Stimulated activated CD8-positive, alpha-beta memory T cell treated with anti-CD3 and anti-CD28 coated beads, Interleukin-4, amount 100 ng/mL, for 1 hour (primary cell): ENCODE results near the gene ME2.
"Not testable (repeated sequence)": the region's sequence is repeated elsewhere in the genome, so short reads cannot be mapped to it uniquely, and the experiment has no call there.

Source experiments
- DNase-seq, 2 donors: peaks; one replicate each; pipeline ENCODE4 v3.0.0-alpha.2; 2020; ENCODE audit warnings: low read depth in 2 of 2, low spot score in 1 of 2

The ME2 gene

DNA sequence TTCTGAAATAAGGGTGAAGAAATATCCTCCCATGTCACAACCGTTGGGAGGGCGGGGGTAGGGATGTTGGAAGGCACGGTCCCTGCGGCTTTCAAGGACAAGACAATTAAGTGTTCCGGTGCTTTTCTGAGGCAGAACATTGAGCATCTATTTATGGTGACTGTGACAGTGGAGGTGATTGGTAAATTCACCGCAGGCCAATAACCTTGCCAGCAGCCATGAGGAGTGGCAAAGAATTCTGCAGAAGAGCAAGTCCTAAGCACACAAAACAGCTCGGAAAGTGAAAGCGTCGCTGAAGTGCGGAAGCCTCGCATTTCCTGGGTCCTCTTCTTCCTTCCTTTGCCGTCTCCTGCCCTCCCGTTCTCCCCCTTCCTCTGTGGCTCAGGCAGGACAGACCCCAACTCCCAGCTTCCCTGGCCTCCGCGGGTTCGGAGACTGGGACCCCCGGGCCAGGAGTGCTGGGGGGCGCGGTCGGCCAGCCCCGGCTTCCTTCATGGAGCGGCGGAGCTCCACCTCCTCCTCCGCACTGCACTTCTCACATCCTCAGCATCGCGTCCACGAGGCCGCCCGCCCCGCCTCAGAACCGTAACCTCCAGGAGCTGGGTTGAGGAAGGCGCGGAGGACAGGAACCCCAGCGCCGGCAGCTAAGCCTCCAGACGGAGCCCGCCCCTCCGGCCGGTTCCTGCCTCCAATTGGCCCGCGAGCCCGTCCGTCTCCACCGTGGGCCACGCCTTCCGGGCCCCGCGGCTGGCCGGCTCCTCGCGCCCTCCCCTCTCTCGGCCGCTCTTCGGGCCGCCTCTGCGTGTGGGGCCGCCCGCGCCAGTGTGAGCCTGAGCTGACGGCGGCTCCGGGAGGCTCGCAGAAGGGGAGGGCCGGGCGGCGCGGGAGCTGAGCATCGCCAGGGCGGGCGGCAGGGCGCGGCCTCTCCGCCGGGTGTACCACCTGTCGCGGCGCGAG, at the start of gene ME2:
ME2 (plus strand) TSS at position 774 of the 957 bp plus-strand sequence. CDS start 16,703 bp downstream, outside the sequence.
- peak; percentile 75 to 85 for DNase-seq

DNA sequence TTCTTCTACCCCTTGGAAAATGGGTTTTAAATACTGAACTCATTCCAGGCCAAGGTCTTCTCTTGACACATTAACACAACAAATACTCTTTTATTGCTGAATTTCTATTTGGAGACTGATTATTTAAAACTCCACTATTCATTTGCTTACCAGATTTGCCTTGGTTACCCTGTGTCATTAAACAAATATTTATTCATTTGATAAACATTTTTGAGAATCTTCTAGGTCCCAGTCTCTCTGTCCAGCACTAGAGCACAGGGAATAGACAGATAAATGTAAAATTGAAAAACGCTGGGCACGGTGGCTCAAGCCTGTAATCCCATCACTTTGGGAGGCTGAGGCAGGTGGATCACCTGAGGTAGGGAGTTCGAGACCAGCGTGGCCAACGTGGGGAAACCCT, 49.3 kb upstream of the ME2 start:
- DNase-seq, result no peak

DNA sequence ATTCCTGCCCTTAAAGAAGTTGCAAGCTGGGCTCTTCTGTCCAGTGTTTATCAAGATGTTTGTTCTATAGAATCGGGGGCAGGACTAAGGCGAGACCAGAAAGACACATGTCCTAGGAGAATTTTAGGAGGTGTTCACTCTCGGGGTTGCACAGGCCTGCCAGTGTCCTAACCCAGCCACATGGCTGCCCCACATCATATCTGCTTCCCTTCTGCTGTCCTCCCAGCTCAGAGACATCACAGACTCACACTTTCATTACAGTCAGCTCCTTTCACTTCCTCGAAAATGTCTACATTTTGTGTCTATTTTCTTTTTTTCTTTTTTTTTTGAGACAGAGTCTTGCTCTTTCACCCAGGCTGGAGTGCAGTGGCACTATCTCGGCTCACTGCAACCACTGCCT, 48.4 kb upstream of the ME2 start:
- DNase-seq, result no peak

DNA sequence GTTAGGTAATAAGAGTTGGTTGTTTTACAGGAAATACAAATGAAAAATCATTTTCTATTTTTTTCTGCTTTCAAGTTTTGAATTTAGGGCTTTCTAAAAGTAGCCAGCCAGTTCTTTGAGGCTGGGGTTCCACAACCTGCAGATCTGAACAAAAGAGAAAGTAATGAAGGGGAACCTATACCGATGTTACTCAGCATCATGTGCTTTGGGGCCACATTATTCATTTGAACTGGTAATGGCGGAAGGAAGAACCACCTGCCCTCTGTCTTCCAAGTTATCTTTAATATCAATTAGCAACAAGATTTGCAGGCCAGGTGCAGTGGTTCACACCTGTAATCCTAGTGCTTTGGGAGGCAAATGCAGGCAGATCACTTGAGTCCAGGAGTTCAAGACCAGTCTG, 46.2 kb upstream of the ME2 start:
- no peak for DNase-seq

DNA sequence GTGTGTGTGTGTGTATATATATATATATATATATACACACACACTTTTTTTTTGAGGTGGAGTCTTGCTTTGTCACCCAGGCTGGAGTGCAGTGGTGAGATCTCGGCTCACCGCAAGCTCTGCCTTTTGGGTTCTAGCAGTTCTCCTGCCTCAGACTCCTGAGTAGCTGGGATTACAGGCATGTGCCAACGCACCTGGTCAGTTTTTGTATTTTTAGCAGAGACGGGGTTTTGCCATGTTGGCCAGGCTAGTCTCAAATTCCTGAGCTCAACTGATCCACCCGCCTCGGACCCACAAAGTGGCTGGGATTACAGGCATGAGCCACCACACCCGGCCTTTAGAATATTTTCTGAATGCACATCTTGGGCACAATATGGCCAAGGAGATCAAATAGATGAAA, 45.4 kb upstream of the ME2 start:
- DNase-seq, result not testable (repeated sequence)

DNA sequence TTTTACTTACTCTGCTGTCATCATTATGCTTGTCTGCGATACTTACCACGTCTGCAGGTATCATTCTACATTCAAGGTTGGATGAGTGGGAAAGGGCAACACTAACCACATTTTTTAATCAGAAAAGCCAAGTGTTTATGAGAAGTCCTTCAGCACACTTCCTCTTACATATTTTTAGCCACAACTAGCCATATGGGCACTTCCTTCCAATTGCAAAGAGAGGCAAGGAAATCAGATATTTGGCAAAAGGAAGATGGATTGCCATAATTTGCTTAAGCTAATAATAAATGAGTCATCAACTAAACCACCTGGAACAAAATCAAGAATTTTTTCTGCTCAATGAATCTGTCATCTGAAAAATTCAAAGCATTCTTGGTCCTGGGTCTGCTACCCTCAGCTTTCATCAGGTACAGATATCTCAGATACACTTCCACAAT, 42.4 kb upstream of the ME2 start:
- DNase-seq, result no peak

DNA sequence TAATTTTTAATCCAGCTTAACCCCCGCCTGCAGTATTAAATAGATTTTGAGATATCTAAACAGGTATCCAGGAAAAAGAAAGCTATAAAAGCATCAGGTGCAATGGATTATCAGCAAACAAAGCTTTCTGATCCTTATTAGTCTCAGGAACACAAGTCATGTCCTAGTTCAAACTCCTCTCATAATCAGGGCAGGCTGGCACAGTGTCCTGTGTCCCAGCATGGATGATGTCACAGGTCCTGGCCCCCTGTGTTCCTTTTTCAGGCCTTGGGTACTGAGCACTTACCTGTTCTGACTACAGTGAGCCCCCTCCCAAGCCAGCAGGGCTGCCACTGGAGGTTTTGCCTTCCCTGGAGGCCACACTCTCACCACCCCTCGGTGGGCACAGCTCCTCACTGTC, 39.6 kb upstream of the ME2 start:
- DNase-seq, result no peak

DNA sequence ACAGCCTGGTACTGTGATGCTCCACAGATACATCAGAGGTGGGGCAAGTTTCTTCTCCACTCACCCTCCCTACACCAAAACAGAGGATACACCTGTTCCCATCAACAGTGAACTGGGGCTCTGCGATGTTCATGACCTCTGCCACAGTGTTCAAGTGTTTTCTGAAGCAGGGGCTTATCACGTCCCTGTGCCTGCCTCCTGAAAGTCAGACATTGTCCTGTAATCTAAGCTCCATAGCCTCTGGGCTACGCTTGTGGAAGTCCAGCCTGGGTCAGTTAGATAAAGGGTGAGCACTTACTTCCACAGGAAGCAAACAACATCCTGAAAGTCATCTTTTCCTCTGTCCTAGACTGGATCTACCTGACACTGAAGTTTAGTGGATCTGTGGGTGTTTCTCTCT, 38.9 kb upstream of the ME2 start:
- DNase-seq, result no peak

DNA sequence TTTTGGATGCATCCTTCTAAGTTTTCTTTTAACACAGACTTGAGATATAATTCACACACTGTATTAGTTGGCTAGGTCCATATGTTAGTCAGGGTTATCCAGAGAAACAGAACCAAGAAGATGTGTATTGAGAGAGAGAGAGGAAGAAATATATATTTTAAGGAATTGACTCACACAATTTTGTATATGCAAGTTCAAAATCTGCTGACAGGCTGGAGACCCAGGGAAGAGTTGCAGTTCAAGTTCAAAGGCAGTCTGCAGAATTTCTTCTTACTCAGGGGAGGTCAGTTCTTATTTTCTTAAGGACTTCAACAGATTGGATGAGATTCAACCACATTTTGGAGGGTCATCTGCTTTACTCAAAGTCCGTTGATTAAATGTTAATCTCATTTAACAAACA, 36.1 kb upstream of the ME2 start:
- no peak for DNase-seq

DNA sequence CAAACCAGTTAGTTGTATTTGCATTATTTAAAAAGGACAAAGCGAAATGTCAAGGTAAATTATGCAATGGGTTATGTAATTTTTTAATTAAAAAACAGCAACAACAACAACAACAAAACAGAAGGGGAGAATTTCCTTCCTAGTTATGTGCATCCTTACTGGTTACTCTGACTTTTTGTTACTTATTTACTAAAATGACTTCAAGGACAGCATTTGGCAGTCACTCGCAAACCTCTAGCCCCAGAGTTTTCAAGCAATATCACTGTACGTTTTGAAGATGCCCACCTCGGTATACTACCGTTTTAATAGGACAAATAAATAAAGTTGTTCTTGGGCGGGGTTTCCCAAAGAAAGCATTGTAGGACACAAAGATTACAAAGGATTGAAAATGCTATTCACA, 34.4 kb upstream of the ME2 start:
- DNase-seq, result no peak

DNA sequence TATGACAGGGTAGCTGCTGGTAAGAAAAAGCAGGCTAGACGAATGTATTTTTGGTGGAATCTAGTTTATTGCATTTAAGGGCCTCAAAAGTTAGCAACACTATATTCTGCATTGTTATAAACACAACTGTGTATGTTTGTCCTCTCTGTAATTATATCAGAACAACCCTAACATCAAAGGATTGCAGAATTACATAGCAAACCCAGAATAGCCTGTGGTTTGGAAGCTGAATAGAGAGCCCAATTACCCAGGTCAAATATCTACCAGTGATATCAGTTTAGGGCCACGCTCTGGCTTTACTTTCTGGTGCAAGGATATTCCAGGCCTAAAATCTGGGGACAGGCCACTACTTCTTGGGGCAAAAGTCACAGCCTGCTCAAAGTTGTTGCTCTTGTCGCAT, 34.0 kb upstream of the ME2 start:
- no peak for DNase-seq

DNA sequence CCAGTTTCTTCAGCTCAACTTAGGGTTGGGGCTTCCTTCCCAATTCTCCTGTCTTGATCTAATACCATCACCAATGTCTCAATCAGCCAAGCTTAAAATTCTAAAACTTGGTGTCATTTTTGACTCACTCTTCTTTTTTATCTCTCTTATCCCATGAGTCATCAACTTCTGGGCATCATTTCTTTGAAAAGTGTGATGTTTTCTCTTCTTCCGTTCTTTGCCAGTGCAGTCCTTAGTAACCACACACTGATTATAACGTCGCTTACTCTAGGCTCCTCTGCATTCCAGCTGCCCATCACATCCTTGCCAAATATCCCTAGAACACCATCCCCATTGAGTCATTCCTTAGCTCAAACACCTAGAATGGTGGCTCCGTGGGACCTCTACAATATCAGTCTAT, 31.7 kb upstream of the ME2 start:
- DNase-seq, result no peak

DNA sequence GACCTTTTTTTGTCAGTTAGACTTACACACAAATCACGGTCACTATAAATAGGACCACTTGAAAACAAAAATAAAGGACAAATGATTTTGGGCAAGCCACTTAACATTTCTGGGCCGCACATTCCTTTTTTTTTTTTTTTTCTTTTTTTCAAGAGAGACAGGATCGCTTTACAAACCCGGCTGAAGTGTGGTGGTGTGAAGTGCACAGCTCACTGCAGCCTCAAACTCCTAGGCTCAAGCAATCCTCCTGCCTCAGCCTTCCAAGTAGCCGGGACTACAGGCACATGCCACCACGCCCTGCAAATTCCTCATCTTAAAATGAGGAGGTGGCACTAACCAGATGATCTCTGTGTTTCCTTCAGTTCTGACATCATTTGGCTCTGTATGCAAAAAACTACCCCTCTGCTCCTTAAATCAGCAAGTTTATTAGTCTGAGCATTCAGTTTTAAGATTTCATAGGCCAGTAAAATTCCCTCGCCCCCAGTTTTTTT, 30.8 kb upstream of the ME2 start:
- DNase-seq, result no peak

DNA sequence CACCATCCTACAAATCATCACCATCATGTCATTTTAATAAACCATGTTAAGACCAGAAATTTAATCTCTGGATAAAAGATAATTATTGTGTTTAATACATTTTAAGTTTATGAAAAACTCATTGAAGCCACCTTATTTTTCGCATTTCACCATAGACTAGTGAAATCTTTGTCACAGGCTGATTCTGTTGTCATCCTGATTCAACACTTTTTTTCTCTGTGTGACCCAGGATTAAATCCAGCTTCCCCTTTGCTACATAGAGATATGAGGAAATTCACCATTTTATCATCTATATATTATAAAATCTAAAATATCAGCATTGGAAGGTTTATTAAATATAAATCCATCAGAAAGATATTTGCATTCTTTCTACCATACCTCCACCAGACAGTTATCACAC, 29.9 kb upstream of the ME2 start:
- DNase-seq, result no peak

DNA sequence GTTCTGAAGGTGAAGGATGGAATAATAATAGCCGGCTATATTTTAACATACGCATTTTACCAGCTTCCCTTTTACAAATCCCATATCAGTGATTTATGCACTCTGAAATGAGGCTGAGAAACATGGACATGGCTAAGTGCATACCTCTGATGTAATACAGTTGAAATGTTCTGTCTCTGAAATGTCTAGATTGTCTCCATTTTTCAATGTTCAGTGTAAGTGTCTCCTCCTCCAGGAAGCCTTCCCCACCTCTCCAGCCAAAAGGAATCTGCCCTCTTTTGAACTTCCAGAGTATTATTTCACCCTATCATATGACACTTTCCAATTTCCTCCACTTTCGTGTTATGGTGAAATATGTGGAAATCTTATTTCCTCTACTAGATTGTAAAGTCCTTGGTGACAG, 29.5 kb upstream of the ME2 start:
- no peak for DNase-seq

DNA sequence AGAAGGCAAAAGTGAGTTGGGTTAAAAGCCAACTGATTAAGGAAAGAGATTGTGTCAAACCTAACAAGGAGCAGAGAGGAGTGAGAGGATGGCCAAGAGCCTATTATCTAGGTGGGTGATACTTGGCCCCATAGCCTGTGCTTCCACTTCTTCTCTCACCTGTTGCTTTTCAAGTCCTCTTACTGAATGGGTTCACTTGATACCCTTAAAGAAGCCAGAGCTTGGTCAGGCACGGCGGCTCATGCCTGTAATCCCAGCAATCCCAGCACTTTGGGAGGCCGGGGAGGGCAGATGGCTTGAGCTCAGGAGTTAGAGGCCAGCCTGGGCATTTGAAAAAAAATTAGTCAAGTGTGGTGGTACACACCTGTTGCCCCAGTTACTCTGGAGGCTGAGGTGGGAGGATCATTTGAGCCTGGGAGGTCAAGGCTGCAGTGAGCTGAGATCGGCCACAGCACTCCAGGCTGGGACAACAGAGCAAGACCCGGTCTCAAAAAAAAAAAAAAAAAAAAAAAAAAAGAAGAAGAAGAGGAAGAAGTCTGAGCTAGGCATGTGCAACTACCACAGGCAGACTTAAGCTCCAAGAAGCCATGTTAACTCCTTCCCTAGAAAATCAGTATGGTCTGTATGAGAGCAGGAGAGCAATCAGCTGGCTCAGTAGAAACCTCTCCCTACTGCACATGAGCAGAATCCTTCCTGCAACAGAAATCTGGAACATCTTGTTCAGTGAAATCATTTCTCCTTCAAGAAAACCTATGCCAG, 28.4 kb upstream of the ME2 start:
- no peak for DNase-seq

DNA sequence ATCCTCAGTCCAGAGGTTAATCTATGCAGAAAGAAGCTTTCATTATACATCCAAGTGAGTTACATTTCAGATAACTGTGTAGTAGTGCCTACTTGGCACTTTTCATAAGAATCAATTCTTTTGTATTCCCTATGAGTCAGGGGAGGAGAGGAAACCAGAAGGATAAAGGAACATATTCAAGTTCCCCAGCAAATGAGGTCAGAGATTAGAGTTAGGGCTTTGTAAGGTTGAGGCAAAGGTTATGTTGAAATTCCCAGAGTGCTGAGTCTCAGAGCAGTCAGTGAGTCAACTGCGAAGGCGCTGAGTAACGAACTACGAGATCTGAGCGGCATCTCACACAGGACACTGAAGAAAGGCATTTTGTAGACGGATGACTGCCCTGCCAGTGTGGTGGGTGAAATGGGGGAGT, 25.1 kb upstream of the ME2 start:
- DNase-seq, result no peak

DNA sequence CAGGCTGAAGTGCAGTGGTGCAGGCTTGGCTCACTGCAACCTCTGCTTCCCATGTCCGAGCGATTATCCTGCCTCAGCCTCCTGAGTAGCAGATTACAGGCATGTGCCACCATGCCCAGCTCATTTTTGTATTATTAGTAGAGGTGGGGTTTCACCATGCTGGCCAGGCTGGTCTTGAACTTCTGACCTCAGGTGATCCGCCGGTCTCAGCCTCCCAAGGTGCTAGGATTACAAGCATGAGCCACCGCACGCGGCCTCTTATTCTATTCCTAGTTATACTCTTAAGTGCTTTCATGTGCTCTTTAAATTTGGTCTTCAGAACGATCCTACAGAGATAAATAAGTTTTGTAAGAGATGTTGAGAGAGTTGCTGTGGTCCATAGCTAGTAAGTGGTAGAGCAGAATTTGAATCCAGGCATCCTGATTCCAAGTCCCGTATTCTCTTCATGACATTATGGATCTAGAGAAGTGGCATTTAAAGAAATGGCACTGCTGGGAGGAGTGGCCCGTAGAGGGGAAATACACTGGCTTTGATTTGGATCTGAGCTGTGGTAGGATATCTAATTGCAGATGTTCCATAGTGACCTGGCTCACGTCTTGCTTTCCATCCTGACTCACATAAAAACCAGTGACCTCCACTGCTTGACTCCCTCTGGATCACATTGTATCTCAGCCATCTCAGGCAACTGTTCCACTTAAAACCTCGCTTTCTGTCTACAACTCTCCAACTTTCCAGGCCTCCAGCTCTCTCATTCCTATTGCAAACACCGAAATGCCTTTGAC, 22.8 kb upstream of the ME2 start:
- DNase-seq, result no peak

DNA sequence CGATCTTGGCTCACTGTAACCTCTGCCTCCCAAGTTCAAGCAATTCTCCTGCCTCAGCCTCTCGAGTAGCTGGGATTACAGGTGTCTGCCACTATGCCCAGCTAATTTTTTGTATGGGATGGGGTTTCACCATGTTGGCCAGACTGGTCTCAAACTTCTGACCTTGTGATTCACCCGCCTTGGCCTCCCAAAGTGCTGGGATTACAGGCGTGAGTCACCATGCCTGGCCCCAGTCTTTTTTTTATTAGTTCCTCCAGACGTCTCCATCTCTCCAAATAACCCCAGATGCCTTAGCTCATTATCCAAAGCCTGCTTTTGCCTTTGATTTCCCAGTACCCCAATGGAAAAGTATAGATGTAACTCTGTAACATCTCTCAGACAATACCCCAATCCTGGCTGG, 21.8 kb upstream of the ME2 start:
- not testable (repeated sequence) for DNase-seq

DNA sequence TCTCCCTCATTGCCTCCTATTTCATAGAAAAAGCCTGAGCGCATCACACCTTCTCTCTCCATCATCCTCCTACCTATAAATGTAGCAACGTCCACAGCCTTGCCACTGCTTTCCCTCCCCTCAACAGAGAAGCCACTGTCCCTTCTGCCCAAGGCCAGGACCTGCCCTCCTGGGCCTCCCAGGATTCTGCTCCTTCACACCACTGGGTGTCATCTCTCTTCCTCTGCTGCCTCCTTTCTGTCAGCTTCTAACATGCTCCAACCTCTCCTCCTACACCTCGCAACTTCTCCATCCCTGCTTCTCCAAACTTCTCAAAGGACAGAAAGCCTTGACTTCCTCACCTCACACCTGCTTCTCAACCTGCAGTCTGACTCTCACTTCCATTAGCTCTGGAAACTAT, 21.2 kb upstream of the ME2 start:
- DNase-seq, result no peak

DNA sequence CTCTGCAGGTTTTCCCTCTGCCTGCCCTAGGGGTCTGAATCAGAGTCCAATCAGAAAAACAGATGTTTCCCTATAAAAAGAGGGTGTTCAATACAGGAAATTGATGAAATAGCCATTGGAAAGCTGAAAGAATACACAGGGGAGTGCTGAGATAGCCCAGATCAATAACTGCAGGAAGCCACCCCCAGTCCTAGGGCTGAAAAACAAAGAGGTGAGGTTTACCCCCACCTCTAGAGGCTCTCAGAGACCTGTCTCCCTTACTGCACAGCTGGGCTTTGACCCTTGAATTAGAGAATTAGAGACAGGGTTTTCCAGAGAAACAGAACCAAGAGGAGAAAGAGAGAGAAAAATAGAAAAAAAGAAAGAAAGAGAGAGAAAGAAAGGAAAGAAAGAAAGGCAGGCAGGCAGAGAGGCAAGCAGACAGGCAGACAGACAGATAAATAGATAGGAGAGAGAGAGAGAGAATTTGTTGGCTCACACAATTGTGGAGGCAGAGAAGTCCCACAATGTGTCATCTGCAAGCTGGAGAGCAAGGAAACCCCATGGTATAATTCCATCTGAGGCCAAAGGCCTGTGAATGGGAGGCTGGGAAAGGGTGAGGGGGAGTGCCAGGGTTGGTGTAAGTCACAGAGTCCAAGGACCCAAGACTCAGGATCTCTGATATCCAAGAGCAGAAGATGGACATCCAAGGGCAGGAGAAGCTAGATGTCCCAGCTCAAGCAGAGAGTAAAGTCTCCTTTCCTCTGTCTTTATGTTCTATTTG, 18.9 kb upstream of the ME2 start:
- no peak for DNase-seq
